Neutrophil (primary cell): ENCODE data around the gene CCM2.

Experiments
- H3K27ac ChIP-seq: fragments of 200-600 bp; sonication (generic); 2 replicates; pipeline ENCODE4 v1.5.1; 2016; ENCODE audit warnings: mild to moderate bottlenecking, moderate library complexity
- H3K27me3 ChIP-seq: fragments of 200-600 bp; sonication (generic); 2 replicates; pipeline ENCODE4 v1.6.0; 2016; ENCODE audit warnings: mild to moderate bottlenecking
- H3K36me3 ChIP-seq: fragments of 200-600 bp; sonication (generic); 2 replicates; pipeline ENCODE4 v1.5.1; 2017
- H3K4me1 ChIP-seq, 2 experiments: fragments of 200-600 bp in 1 of 2; sonication (generic) in 1 of 2; 1 replicate in 1 of 2; 2 replicates in 1 of 2; pipeline versions ENCODE4 v1.5.1 to v1.6.1; 2013 to 2016; ENCODE audit warnings: low read depth in 1 of 2, low read length in 1 of 2, mild to moderate bottlenecking in 1 of 2, moderate library complexity in 1 of 2; ENCODE audit not compliant: control insufficient read depth in 1 of 2, insufficient read depth in 1 of 2
- H3K4me3 ChIP-seq, 2 experiments: fragments of 200-600 bp in 1 of 2; sonication (generic) in 1 of 2; 1 replicate in 1 of 2; 2 replicates in 1 of 2; pipeline ENCODE4 v1.5.1; 2013 to 2016; ENCODE audit warnings: low read depth in 1 of 2, low read length in 1 of 2, mild to moderate bottlenecking in 1 of 2, moderate library complexity in 1 of 2
- H3K9me3 ChIP-seq: fragments of 200-600 bp; sonication (generic); 2 replicates; pipeline ENCODE4 v1.5.1; 2016
- TF ChIP-seq, protein P1 (sequence below): fragments of 200-600 bp; sonication (generic); IDR thresholded peaks from 2 replicates; pipeline ENCODE4 v1.5.1; 2016; ENCODE audit warnings: antibody characterized with exemption

CCM2 gene

DNA sequence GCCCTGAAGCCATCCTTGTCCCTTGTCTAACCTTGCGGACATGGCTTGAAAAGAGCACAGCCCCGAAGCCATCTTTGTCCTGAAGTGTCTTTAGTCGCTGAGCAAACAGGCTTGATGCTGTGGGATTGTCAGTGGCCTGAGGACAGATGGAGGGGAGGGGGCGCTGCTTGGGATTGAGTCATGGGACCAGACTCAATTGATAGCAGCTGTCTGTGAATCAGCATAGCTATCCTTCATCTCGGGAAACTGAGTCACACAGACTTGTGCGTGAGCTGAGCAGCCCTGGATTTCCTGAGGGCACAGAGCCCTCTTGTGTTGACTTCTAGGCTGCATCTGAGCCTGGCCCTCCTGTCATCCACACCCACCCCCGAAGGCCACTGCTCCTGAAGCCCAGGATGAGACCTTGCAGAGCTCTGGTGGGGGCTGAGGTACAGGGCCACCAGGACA, 35.6 kb upstream of the CCM2 start:
- H3K36me3 ChIP-seq, result peaks cover 83% of the 10 kb centered on the region

DNA sequence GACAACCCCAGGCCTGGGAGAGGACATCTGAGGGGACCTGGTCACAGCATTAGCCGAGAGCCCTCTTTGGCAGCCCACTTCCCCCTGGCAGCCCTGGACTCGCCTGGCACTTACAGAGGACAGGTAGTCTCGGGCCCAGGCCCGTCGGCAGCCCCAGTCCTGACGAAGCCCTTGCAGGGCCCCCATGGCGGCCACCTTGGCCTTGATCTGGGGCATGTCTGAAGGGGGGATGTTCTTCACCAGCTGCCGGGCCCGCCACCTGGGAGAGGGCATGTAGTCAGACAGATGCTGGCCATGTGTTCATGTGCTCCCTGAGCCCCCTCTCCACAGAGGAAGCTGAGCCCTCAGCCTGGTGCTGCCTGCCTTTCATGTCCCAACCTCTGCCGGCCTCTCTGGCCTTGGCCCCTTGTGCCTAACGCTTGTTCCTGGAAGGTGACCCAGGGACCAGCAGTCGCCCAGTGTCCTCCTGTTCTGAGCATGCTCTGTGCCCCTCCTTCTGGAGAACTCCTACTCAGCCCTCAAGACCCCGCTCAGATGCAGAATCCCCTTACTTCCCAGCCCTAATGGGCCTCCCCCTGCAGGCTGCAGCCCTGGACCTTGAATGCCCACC, 35.1 kb upstream of the CCM2 start:
- Histone ChIP-seq H3K36me3 (peaks cover 88% of the 10 kb centered on the region), H3K27me3 (no peaks in the 10 kb centered on the region), H3K9me3 (no peaks in the 10 kb centered on the region), H3K4me3 (no peak overlapping the region), H3K4me1 (no peaks in the 10 kb centered on the region), H3K27ac (no peak overlapping the region)
- TF ChIP-seq, protein P1, sequence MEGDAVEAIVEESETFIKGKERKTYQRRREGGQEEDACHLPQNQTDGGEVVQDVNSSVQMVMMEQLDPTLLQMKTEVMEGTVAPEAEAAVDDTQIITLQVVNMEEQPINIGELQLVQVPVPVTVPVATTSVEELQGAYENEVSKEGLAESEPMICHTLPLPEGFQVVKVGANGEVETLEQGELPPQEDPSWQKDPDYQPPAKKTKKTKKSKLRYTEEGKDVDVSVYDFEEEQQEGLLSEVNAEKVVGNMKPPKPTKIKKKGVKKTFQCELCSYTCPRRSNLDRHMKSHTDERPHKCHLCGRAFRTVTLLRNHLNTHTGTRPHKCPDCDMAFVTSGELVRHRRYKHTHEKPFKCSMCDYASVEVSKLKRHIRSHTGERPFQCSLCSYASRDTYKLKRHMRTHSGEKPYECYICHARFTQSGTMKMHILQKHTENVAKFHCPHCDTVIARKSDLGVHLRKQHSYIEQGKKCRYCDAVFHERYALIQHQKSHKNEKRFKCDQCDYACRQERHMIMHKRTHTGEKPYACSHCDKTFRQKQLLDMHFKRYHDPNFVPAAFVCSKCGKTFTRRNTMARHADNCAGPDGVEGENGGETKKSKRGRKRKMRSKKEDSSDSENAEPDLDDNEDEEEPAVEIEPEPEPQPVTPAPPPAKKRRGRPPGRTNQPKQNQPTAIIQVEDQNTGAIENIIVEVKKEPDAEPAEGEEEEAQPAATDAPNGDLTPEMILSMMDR, result no peak

More for the DNA sequence above, 35.6 kb upstream of the CCM2 start:
- Histone ChIP-seq H3K9me3 (no peaks in the 10 kb centered on the region), H3K27ac (no peak overlapping the region), H3K27me3 (no peaks in the 10 kb centered on the region), H3K4me1 (peaks cover 0 to 1% of the 10 kb centered on the region in 2 experiments), H3K4me3 (no peak overlapping the region)
- TF ChIP-seq, protein P1, result no peak

DNA sequence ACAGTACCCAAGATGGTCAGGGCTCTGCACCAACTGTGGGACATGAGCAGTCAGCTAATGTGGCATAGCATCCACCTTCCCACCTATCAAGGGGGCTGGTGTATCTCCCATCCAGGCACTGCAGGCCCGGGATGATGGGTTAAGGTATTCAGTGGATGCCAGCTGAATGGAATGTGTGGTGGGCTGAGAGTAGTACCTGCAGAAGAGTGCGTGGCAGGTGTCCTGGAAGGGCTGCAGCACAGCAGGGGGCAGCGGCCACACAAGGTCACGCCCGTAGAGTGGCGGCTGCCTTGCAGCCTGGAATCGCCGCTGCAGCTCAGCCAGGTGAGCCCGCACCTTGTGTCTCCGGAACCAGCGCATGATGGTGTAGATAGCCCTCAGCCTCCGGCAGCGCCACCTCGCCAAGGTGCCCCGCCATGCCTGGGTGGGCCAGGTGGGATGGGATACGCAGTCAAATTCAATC, 34.5 kb upstream of the CCM2 start:
- no peak overlapping the region for H3K27ac ChIP-seq
- TF ChIP-seq, protein P1, result no peak
- no peaks in the 10 kb centered on the region for H3K4me1 ChIP-seq
- no peak overlapping the region for H3K4me3 ChIP-seq
- no peaks in the 10 kb centered on the region for H3K9me3 ChIP-seq
- peaks cover 88% of the 10 kb centered on the region for H3K36me3 ChIP-seq
- no peaks in the 10 kb centered on the region for H3K27me3 ChIP-seq

DNA sequence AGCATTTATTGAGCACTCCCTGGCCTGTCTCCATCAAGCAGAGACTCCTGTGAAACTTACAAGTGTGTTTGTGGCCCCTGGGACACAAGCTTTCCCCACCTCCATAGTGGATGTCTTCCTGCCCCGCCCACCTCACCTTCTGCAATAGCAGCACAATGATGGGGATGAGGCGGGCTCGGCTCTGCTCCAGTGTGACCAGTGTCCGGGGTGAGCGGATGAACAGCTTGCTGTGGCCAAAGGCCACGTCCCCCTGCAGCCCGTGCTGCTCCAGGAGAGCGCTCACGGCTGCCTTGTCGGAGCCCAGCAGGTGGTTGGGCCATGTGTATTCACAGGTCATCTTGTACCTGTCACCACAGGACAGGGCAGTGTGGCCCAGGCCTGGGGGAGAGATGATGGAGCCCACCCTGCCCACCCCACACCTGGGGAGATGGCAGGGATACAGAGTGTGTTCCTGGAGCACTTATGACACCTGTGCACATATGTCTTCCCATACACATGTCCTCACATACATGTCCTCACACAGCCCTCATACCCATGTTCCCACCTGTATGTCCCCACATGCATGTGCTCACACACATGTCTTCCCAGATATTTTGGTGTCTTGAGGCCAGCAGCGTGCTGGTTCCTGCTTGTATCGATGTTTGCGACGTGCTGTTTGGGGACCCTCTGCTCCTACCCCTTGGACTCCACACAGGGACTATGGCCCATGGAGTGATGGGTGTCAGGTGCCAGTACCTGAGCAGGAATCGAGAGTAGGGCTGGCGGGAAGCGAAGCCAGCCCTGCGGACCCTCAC, 33.9 kb upstream of the CCM2 start:
- Histone ChIP-seq H3K36me3 (peaks cover 95% of the 10 kb centered on the region), H3K27me3 (no peaks in the 10 kb centered on the region), H3K27ac (no peak overlapping the region), H3K4me3 (no peak overlapping the region), H3K9me3 (no peaks in the 10 kb centered on the region), H3K4me1 (no peaks in the 10 kb centered on the region)
- TF ChIP-seq, protein P1, result no peak

DNA sequence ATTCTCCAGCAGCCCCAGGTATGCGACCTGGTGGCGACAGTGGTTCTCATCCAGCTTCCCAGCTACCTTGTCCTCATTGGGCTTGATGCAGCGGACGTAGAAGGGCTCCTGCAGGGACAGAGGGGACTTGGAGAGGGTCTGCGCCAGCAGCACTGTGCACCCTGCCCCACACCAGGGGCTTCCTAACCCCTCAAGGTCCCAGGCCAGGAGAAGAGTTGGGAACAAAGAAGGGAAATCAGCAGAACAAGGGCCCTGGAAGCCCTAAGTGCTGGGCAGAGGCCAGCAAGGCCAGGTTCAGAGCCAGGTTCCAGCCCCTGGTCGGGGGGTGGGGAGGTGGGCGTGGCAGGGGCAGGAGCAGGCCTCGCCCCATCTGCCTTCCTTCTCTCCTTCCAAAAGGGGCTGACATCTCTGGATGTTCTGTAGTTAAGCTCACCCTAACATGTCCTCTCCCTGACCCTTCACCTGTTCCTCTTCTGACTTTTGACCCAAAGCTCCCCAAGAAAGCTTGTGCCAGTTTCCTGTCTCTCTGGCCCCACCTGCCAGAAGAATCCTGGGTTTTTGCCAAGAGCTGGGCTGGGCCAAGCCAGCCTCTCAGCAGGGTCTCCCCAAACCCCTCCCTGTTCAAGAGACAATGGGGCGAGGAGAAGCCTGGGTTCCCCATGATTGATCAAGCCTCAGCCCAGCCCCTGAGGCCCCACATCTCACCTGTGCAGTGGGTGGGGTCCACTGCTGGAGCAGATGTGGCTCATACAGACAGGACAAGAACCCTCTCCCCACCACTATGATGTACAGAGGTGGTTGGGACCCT, 33.1 kb upstream of the CCM2 start:
- H3K27me3 ChIP-seq, result no peaks in the 10 kb centered on the region
- no peak overlapping the region for H3K27ac ChIP-seq
- H3K36me3 ChIP-seq, result peaks cover 100% of the 10 kb centered on the region
- no peaks in the 10 kb centered on the region for H3K9me3 ChIP-seq
- no peak overlapping the region for H3K4me3 ChIP-seq
- TF ChIP-seq, protein P1, result no peak
- no peaks in the 10 kb centered on the region for H3K4me1 ChIP-seq
